DND-41 (cell line): Measurements from ENCODE around the gene FBXL13.

ENCODE experiments used
- EZH2 ChIP-seq: IDR thresholded peaks from 3 replicates; pipeline ENCODE4 v1.6.1; 2012; ENCODE audit warnings: borderline replicate concordance, low read depth, mild to moderate bottlenecking, moderate library complexity, low read length, inconsistent platforms; ENCODE audit not compliant: severe bottlenecking
- TF ChIP-seq, protein P1 (sequence below): IDR thresholded peaks from 2 replicates; pipeline ENCODE4 v1.5.1; 2012; ENCODE audit warnings: borderline replicate concordance, low read length, moderate library complexity, mild to moderate bottlenecking; ENCODE audit not compliant: poor library complexity, severe bottlenecking; ENCODE audit errors: extremely low read depth

DNA sequence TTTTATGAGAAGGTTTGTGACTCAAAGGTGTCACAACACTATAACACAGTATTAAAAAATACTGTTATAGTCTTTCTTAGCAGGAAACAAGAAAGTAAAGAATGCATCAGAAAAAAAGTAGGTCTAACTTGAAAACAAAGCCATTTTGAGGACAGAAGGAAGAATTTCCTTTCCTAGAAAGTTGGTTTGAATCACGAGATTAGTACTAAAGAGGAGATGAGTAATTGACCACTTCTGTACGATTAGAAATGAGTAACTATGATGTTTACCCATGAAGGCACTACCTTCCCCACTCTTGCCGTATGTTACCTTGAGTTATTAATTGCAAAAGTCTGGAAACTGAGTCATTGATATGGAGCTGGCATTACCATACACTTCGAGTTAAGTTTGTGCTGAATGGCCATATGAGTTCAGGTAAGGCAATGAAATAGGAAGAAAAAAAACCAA lies 260.5 kb downstream of the FBXL13 start:
- TF ChIP-seq, protein P1, sequence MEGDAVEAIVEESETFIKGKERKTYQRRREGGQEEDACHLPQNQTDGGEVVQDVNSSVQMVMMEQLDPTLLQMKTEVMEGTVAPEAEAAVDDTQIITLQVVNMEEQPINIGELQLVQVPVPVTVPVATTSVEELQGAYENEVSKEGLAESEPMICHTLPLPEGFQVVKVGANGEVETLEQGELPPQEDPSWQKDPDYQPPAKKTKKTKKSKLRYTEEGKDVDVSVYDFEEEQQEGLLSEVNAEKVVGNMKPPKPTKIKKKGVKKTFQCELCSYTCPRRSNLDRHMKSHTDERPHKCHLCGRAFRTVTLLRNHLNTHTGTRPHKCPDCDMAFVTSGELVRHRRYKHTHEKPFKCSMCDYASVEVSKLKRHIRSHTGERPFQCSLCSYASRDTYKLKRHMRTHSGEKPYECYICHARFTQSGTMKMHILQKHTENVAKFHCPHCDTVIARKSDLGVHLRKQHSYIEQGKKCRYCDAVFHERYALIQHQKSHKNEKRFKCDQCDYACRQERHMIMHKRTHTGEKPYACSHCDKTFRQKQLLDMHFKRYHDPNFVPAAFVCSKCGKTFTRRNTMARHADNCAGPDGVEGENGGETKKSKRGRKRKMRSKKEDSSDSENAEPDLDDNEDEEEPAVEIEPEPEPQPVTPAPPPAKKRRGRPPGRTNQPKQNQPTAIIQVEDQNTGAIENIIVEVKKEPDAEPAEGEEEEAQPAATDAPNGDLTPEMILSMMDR: no peak
- no peak for TF ChIP-seq EZH2
